Esophagus squamous epithelium (tissue), 5 donors: ENCODE data around the gene PDSS2. TPM values are rescaled to one million over a fixed set of nuclear protein-coding genes. Genes with fewer than 3 reads are reported as not detected.

Experiments
- DNase-seq: peaks from one replicate; lab custom pipeline; 2025; lab: John Stamatoyannopoulos, UW
- H3K27ac ChIP-seq, 4 donors: fragments of 200-600 bp; sonication (generic); one replicate each; pipeline ENCODE4 v1.5.1; 2016 to 2019; ENCODE audit warnings: mild to moderate bottlenecking in 1 of 4
- H3K27me3 ChIP-seq, 4 donors: fragments of 200-600 bp; sonication (generic); 1 replicate in 3 of 4; 2 replicates in 1 of 4; pipeline versions ENCODE4 v1.5.1 to v1.6.0; 2017 to 2021; ENCODE audit warnings: antibody characterized with exemption in 1 of 4
- H3K36me3 ChIP-seq, 3 donors: fragments of 200-600 bp; sonication (generic); one replicate each; pipeline ENCODE4 v1.5.1; 2016 to 2019
- H3K4me1 ChIP-seq, 3 donors: fragments of 200-600 bp; sonication (generic); one replicate each; pipeline ENCODE4 v1.5.1; 2017 to 2019
- H3K4me3 ChIP-seq, 4 donors: fragments of 200-600 bp; sonication (generic); 1 replicate in 3 of 4; 2 replicates in 1 of 4; pipeline ENCODE4 v1.5.1; 2016 to 2019; ENCODE audit warnings: mild to moderate bottlenecking in 2 of 4, moderate library complexity in 1 of 4
- H3K9me3 ChIP-seq, 3 donors: fragments of 200-600 bp; sonication (generic); one replicate each; pipeline ENCODE4 v1.5.1; 2016 to 2019
- POLR2A ChIP-seq, 4 donors: fragments of 450-650 bp; IDR thresholded peaks; one replicate each; pipeline ENCODE4 v1.6.1; 2017; ENCODE audit warnings: antibody characterized with exemption in 4 of 4, mild to moderate bottlenecking in 4 of 4, moderate library complexity in 3 of 4
- WGBS, 2 donors: methylation state at CpG; one replicate each; pipeline ENCODE4 v1.1.5; 2018; 5-methylcytosine and 5-hydroxymethylcytosine counted together
- intact Hi-C: fragments of 100-400 bp; cut with DNase I; formaldehyde crosslinking; loops from one replicate; pipeline ENCODE4 v1.15.0; 2022
- total RNA-seq, 4 donors: library from RNA; depleted of rRNA; stranded (reverse); fragments of >200 nt; gene quantifications; one replicate each; pipeline ENCODE4 v1.1.0, GENCODE V29; 2016
- TF ChIP-seq, protein P1 (sequence below), 6 experiments: fragments of 450-650 bp in 4 of 6; fragments of 200-600 bp in 2 of 6; sonication (generic) in 2 of 6; IDR thresholded peaks; one replicate each; pipeline ENCODE4 v1.5.1; 2016 to 2019; ENCODE audit warnings: antibody characterized with exemption in 6 of 6, mild to moderate bottlenecking in 4 of 6, moderate library complexity in 4 of 6
- donor health status: DM: yes; HTN: yes; CAD: no.

Gene PDSS2
- total RNA-seq, 4 donors from 2014 or later, result 7.0 to 15.9 (median 12.3) TPM

DNA sequence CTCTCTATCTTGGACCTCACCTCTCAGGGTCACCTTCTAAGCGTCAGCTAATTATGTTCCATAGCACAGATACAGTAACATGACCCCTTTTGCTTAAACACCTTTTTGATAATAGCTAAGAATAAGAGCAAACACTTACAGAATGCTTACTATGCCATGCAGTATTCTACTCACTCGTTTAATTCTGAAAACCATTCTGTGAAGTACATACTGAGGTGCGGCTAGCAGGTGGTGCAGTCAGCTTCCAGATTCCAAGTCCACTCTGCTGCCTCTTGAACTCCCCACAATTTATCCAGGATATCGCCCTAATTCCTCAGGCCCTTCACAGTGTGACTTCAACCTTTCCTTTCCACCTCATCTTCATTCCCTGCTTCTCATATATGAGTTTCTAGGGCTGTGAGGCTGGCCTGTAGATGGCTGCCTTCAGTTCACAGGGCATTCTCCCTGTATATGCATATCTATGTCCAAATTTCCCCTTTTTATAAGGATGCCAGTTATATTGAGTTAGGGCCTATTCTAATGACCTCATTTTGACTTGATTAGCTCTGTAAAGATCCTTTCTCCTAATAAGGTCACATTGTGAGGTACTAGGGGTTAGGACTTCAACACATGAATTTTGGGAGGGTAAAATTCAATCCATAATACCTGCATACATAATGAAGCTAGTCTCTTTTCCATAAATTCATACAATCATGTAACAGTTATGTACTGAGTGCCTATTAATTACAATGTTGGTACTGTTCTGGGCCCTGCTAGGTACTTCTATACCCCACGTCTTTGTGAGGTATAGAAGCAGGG, 130.1 kb downstream of the PDSS2 start:
- TF ChIP-seq, protein P1, sequence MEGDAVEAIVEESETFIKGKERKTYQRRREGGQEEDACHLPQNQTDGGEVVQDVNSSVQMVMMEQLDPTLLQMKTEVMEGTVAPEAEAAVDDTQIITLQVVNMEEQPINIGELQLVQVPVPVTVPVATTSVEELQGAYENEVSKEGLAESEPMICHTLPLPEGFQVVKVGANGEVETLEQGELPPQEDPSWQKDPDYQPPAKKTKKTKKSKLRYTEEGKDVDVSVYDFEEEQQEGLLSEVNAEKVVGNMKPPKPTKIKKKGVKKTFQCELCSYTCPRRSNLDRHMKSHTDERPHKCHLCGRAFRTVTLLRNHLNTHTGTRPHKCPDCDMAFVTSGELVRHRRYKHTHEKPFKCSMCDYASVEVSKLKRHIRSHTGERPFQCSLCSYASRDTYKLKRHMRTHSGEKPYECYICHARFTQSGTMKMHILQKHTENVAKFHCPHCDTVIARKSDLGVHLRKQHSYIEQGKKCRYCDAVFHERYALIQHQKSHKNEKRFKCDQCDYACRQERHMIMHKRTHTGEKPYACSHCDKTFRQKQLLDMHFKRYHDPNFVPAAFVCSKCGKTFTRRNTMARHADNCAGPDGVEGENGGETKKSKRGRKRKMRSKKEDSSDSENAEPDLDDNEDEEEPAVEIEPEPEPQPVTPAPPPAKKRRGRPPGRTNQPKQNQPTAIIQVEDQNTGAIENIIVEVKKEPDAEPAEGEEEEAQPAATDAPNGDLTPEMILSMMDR (IDR thresholded peaks at IDR 0.05), result no peak
- no peak for TF ChIP-seq POLR2A (IDR thresholded peaks at IDR 0.05)
- Histone ChIP-seq H3K36me3 (peaks cover 0 to 9% (median 0%) of the 10 kb centered on the region in 3 donors), H3K27me3 (no peaks in the 10 kb centered on the region), H3K4me3 (no peak overlapping the region), H3K4me1 (no peaks in the 10 kb centered on the region), H3K9me3 (no peaks in the 10 kb centered on the region), H3K27ac (no peak overlapping the region)
- DNase-seq, result no peak
- intact Hi-C loops, result no loop called here
- 78 to 86% methylated on average over 5 of the region's 5 CpGs for WGBS, 2 donors

DNA sequence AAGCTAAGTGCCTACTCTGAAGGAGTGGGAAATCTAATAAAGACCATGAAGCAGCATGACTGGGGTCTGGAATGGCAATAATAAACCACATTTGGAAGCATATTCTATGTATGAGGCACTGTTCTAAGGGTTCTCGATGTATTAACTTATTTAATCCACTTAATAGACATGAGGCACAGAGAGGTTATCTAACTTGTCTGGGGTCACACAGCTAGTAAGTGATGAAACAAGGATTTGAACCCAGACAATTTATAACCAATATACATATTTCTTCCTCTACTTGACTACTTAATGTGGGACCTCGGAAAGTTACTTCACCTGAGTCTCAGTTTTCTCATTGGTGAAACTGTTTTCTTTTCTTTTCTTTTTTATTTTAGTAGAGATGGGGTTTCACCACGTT, 131.3 kb downstream of the PDSS2 start:
- 87 to 89% methylated on average over 3 of the region's 3 CpGs for WGBS, 2 donors
- Histone ChIP-seq H3K9me3 (no peaks in the 10 kb centered on the region), H3K36me3 (no peaks in the 10 kb centered on the region), H3K4me1 (no peaks in the 10 kb centered on the region), H3K4me3 (no peak overlapping the region), H3K27me3 (no peaks in the 10 kb centered on the region), H3K27ac (no peak overlapping the region)
- intact Hi-C loops, result no loop called here
- no peak for DNase-seq
- TF ChIP-seq POLR2A (IDR thresholded peaks at IDR 0.05), result no peak
- TF ChIP-seq, protein P1 (IDR thresholded peaks at IDR 0.05), result no peak

DNA sequence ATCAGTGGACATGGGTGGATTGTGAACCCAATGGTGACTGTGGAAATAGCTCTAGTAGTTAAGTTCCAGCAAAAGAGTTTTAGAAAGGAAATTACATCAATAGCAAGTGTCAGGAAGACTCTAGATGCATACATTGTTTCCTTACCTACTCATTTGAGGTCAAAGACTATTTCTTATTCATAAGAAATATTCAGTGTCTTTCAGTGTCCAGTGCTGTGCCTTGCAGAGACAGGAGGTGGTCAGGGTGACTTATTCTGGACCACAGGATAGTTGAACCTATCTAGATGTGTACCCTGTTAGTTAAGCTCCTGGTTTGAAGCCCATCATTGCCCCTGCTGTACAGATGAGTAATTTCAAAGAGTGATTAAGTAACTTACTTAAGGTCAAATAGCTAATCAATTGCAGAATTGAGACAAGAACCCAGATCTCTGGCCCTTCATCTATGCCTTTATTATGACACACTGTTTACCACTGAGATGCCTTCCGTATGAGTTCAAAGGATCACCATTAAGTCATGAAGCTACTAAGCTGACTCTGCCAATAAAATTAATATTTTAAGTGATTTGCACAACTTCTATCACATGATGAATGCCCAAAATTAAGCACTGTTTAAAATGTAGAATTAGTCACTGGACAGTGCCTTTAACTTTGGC, 136.1 kb downstream of the PDSS2 start:
- Histone ChIP-seq H3K4me1 (no peaks in the 10 kb centered on the region), H3K27me3 (no peaks in the 10 kb centered on the region), H3K27ac (no peak overlapping the region), H3K36me3 (no peaks in the 10 kb centered on the region), H3K9me3 (no peaks in the 10 kb centered on the region), H3K4me3 (no peak overlapping the region)
- intact Hi-C loops, result no loop called here
- DNase-seq, result no peak
- TF ChIP-seq POLR2A (IDR thresholded peaks at IDR 0.05), result no peak
- WGBS, 2 donors, result 57 to 76% methylated on average over 1 of the region's 1 CpG

DNA sequence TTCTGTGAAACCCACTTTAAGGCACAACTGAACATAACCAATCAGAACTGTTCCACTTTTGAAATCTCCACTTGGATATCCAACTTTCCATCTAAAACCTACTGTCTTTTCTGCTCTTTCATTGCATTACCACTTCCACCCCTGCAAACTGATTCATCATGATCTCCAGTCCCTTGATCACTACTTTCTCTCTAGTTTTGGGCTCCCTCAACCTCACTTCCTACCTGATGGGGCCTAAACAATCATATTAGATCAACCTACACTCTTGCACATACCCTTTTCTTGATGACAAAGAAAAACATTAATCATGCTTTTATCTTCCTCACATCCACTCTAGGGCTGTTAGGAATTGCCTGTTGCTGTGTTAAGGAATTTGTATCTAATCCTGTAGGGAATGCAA, 137.6 kb downstream of the PDSS2 start:
- Histone ChIP-seq H3K27ac (no peak overlapping the region), H3K27me3 (no peaks in the 10 kb centered on the region), H3K9me3 (no peaks in the 10 kb centered on the region), H3K4me3 (no peak overlapping the region), H3K36me3 (no peaks in the 10 kb centered on the region), H3K4me1 (no peaks in the 10 kb centered on the region)
- DNase-seq, result no peak
- TF ChIP-seq POLR2A (IDR thresholded peaks at IDR 0.05), result no peak
- TF ChIP-seq, protein P1 (IDR thresholded peaks at IDR 0.05), result no peak
- intact Hi-C loops, result no loop called here

DNA sequence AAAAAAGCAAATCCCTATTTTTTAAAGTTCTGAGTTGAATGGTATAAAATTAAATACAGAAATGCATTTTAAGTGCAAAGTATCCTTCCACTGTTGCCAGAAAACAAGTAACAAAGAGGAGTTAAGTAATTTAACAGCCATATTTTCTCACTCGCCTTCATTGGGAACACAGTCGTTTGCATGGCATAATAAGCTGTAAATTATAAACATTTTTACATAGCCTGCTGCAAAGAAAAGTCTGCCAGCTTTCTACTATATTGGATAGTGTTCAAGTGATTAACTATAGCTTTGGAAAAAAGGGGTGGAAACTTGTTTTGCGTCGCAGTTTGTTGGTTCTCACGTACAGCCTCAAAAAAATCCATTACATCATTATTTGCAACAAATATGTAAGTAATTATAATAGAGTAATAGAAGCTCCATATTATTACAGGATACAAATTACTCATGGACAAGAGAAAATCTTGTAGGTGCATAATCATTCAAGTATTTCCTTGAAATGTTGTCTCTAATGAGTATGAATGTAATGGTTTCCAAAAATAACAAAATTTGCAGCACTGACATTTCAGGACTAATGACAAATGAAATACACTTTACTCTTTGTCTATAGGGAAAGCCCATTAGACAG, 139.3 kb downstream of the PDSS2 start:
- Histone ChIP-seq H3K4me3 (no peak overlapping the region), H3K36me3 (no peaks in the 10 kb centered on the region), H3K4me1 (no peaks in the 10 kb centered on the region), H3K27me3 (no peaks in the 10 kb centered on the region), H3K27ac (no peak overlapping the region), H3K9me3 (no peaks in the 10 kb centered on the region)
- intact Hi-C loops, result no loop called here
- 51 to 61% methylated on average over 5 of the region's 5 CpGs for WGBS, 2 donors
- no peak for DNase-seq
- no peak for TF ChIP-seq POLR2A (IDR thresholded peaks at IDR 0.05)
- TF ChIP-seq, protein P1 (IDR thresholded peaks at IDR 0.05), result no peak
